Activated effector memory CD4-positive, alpha-beta T cell treated with anti-CD3 and anti-CD28 coated beads, Interleukin-2, amount 50 U/mL, for 16 hours (primary cell): ENCODE results near the gene CDC26.
"Not testable (repeated sequence)": the region's sequence is repeated elsewhere in the genome, so short reads cannot be mapped to it uniquely, and the experiment has no call there.

Experiments used
- DNase-seq: peaks from one replicate; pipeline ENCODE4 v3.0.0-alpha.2; 2020

CDC26 gene

GRCh38 chr9:113290052-113290607, 14.8 kb upstream of the CDC26 start:
- DNase-seq = no peak

- no peak for DNase-seq
Observed at GRCh38 chr9:113289091-113289490, 13.7 kb upstream of the CDC26 start.

DNA sequence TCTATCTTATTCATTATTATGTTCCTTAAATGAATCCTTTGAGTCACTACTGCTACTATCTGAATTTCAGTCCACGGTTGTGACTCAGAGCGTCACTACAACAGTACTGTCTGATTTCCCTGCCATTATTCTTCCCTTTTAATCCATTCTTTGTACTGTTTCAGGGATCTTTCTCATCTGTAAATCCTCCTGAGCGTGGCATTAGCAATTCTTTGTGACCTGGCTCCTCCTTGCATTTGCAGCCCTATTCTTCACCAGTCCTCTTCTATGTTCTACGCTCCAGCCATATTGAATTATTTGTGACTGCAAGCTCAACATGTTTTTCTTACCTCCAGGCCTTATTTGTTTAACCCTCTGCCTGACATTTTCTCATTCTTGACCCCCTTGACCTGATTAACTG, 6.0 kb upstream of the CDC26 start:
- no peak for DNase-seq

DNA sequence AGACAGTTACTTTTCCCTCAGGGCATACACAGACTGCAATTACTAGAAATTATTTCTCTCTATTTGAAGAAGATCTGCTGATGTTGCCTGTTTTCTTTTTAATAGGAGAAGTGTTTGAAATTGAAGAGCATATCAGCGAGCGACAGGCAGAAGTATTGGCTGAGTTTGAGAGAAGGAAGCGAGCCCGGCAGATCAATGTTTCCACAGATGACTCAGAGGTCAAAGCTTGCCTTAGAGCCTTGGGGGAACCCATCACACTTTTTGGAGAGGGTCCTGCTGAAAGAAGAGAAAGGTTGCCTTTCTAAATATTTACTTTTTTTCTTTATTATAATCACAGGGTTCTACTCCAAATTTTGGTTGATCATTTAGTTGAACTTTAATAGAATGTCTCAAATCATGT, 3.5 kb upstream of the CDC26 start:
- DNase-seq = no peak

DNA sequence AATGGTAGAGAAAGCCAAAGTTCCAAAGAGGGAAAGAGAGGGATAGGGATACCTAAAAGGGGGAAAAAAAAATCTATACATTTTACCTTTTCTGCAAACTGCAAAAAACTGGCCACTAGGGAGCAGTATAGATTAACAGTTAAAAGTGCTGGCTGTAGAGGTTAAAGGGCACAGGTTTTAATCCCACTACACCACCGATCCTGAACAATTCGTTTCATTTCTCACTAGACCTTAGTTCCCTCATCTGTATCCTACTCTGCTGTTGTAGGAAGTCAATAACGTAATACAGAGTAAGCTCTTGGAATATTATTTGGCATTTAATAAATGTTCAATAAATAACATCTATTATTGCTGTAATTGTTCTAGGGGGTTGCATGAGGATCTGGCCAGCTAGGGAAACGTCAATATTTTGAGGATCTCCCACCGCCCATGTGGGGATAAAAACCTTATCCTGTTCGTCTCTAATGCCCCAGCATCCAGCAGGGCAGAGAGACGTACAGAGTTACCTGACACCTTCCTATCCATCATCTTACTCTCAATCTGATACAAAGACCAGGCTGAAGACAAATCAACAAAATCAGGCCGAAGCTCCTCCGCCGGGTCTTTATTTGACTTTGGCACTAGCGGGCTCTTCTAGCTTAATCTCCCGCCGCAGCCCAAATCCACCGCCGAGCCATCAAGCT, 757 bp downstream of the CDC26 start:
- no peak for DNase-seq

DNA sequence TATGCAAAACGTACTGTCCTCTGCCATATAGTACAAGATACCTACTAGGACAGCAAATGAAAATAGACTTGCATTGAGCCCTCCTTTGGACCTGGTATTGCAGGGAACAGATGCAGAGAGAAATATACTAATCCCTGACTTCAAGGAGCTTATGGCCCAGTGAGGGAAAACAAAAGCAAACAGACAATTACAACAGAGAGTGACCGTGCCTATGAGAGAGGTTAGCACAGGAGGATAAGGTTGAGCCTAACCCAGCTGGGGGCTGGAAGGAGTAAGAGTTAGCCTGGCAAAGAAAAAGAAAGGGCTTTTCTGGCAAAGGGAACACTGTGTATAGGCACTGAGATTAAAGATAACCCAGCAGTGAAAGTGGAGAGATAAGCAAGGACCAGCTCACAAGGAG, 5.5 kb downstream of the CDC26 start:
- no peak for DNase-seq

DNA sequence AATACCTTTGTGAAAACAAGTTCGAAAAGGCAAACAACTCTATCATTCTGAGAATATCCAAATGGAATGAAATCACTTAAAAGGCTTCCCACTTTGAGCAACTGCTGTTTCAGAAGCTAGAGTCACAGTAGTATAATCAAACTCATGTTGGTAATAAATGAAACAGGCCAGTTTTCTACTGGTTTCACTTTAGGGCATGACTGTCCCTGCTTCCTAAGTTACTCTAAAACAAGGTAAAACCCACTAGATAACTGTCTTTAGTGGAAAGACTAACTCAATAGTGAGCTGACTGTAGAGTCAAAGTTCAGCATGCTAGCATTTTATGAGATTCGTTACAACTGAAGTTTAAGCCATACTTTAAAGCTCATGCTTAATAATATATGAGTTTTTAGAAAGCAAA, 6.0 kb downstream of the CDC26 start:
- DNase-seq = no peak

GRCh38 chr9:113267911-113268566, 7.3 kb downstream of the CDC26 start:
- DNase-seq = no peak

- no peak for DNase-seq
Observed at GRCh38 chr9:113266174-113266573, 9.2 kb downstream of the CDC26 start.

DNA sequence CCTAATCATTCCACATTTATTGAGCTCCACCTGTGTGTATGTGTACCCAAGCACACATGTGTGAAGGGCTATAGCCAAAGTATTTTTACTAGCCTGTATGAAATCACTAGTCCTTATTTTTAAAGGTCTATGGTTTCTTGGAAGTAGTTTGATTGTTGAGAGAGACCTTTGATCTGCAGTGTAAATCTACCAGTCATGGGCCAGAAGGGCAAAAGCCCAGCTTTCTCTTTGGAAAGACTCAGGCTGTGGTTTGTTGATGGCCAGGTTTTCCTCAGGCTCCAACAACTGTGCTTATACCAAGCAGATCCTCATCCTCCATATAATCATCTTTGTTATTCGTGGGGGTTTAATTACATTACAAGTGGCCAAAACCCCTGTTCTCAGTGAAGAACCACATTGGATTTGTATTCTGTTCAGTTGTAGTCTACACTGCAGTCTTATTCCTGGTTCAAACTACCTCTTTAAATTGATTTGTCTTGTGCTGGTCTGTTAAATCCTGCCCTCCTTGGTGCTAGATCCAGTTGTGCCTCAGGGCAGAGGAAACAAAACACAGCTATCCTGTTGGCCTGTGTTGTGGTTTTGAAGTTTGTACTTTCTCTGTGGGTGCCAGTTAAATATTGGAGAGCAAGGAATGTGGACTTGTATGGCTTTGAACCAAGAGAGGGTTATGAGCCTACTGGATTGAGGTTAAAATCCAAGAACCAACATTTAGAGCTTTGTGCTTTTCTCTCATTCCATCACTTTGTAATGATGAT, 13.3 kb downstream of the CDC26 start:
- no peak for DNase-seq

GRCh38 chr9:113258282-113258681, 17.1 kb downstream of the CDC26 start:
- no peak for DNase-seq

DNA sequence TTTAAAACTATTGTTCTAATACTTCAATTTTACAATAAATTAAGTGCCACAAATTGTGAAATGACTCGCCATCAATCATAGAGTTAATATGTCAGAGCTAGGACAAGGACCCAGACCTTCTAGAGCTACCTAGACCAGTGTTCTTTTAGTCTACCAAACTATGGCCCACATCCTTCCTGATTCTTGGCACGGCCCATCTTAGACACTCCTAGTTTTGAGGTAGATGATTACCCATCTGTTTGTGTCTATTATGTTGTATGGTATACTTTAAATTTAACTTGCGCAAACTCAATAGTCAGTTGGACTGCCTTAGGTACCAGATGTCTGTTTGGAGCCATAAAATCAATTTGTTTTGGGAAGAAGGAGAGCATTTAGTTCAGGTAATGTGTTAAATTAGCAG, 17.5 kb downstream of the CDC26 start:
- no peak for DNase-seq

- DNase-seq = no peak
Observed at GRCh38 chr9:113255438-113255837, 19.9 kb downstream of the CDC26 start.

DNA sequence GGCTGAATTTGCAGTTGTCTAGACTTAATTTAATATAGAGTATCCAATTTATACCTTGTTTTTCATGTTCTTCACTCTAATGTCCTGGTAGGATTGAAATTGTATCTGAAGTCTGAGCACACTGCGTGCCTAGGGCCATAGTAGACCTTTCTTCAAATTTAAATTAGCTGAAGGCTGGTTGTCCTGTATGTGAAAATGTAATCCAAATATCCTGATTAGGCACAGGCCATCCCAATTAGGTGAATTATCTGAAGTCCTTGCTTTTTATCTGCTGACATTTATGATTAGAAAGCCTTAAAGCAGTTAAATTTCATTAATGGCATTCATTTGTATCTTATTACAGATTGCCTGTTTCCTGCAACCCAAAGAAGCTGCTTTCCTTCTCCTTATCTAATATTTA, 20.4 kb downstream of the CDC26 start:
- no peak for DNase-seq

- no peak for DNase-seq
Observed at GRCh38 chr9:113250807-113251206, 24.6 kb downstream of the CDC26 start.

DNA sequence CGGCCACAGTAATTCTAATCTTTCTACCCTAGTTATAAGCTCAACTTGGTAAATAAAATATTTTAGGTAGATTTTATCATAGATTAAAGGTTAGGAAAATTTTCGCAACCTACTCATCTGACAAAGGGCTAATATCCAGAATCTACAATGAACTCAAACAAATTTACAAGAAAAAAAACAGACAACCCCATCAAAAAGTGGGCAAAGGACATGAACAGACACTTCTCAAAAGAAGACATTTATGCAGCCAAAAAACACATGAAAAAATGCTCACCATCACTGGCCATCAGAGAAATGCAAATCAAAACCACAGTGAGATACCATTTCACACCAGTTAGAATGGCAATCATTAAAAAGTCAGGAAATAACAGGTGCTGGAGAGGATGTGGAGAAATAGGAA, 25.7 kb downstream of the CDC26 start:
- DNase-seq = not testable (repeated sequence)

DNA sequence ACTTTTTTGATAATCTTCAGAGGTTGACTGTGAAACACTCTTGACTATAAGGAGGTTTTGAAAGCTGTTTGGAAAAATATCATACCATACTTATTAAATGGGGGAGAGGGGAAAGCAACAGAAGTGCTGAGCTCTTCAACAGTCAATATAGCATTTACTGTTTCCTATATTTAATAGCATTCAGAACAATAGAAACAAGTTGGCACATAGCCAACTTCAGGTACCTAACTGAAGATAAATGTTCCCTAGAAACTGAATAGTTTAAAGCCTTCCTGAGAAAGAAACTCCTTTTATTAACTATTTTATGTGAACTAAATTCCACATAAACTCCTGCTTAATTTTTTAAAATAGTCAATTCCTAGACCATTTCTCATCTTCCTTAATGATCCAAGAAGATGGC, 27.7 kb downstream of the CDC26 start:
- DNase-seq = no peak

DNA sequence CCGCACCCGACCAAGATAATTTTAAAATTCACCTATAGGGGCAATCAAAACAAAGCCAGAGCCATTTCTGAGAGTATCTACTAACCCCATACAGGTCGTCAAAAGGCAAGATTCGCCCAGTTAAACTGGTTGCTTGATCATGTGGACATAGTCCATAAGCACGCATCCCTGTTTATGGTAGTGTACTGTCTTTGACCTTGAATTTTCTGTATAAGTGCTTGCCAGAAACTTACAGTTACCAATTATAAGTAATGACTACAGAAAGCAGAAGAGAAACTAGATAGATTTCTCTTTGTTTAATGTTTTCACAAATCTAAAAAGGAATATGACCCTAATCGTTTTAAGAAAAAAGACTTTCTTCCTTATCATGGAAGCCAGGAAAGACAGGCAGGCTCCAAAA, 28.4 kb downstream of the CDC26 start:
- no peak for DNase-seq

DNA sequence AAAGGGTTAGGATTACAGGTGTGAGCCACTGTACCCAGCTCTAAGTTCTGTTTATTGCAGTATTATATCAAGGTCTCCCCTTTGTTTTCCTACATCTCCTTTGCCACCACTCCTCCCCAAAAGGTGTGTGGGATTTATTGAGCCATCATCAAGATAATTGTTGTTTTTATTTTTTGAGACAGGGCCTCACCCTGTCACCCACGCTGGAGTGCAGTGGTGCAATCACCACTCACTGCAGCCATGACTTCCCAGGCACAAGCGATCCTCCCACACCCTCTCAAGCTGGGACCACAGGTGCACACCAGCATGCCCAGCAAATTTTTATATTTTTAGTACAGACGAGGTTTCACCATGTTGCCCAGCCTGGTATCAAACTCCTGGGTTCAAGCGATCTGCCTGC, 29.5 kb downstream of the CDC26 start:
- no peak for DNase-seq

DNA sequence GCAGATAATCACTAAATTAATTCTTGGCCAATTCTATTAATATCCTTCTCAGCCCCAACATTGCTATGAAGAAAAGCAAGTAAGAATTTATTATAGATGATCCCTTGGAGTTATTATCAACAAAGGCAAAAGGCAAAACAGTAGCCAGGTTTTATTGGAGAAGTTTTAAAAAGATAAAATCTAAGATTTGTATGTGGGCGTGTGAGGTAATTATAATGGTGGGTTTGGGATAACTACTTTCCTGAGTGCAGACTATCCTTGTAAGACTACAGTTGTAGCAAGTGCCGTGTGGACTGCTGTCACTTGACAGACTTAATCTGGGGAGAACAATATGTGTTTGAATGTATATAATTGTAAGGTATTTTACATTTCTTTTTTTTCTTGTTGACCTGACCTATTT, 30.8 kb downstream of the CDC26 start:
- no peak for DNase-seq

DNA sequence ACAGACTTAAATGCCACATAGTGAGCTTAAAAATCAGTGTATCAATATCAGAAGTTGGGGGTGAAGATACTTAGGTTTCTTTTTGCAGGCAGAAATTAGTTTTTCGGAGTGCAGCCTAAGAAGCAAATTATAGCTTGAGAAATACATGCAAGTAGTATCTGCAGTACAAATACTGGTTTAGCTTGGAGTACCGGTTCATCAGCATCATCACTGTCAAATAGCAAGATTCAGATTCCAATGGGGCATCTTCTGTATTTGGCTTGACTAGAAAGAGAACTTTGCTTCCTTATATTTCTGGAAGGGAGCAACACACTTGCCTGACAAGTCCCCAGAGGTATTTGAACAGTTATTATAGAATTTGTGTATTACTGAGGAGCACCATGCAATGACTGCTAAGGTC, 34.2 kb downstream of the CDC26 start:
- no peak for DNase-seq

- no peak for DNase-seq
Observed at GRCh38 chr9:113238859-113239232, 36.5 kb downstream of the CDC26 start.

GRCh38 chr9:113238202-113238858, 37.0 kb downstream of the CDC26 start:
- DNase-seq = no peak

DNA sequence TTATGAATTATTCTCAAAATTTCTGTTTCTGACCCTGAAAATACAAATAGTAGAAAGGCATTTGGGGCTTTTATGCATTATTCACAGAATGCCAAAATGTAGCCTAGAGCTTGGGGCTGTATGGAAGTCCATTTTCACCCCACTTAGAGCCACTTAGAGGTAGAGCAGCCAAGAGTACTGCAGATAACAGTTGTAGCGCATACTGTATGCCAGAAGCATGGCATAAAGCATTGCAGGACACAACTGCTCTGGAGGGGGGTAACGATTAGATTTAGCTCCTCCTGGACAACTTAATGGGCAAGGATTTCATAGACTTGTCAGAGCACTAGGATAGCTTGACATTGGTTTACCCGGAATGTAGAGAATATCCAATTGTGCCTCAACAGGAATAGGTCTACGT, 38.3 kb downstream of the CDC26 start:
- no peak for DNase-seq
